DMS153 treated with DMSO at 0.1 percent for 48 hours (cell line): ENCODE results near the gene CCDC40.
"Not testable (repeated sequence)": the region's sequence is repeated elsewhere in the genome, so short reads cannot be mapped to it uniquely, and the experiment has no call there.

Source experiments
- DNase-seq: peaks from one replicate; lab custom pipeline; 2025; ENCODE audit not compliant: unreplicated experiment; lab: John Stamatoyannopoulos, UW

Gene CCDC40

GRCh38 chr17:80036715-80037477 is 454 bp downstream of the CCDC40 start:
- no peak for DNase-seq

GRCh38 chr17:80043963-80044362 is 7.5 kb downstream of the CCDC40 start:
- no peak for DNase-seq

GRCh38 chr17:80045703-80046102 is 9.3 kb downstream of the CCDC40 start:
- DNase-seq, result peak; percentile 43

GRCh38 chr17:80046709-80047108 is 10.3 kb downstream of the CCDC40 start:
- DNase-seq, result not testable (repeated sequence)

- peak; percentile 60 for DNase-seq
These were observed 10.7 kb downstream of the CCDC40 start for GRCh38 chr17:80047176-80047575.

GRCh38 chr17:80049986-80050385 is 13.5 kb downstream of the CCDC40 start:
- no peak for DNase-seq

GRCh38 chr17:80050706-80051105 is 14.3 kb downstream of the CCDC40 start:
- DNase-seq, result no peak

GRCh38 chr17:80051681-80052080 is 15.2 kb downstream of the CCDC40 start:
- DNase-seq, result no peak

GRCh38 chr17:80053102-80053501 is 16.7 kb downstream of the CCDC40 start:
- no peak for DNase-seq

- DNase-seq, result no peak
These were observed 19.2 kb downstream of the CCDC40 start for GRCh38 chr17:80055597-80055996.

GRCh38 chr17:80058311-80058955 is 22.0 kb downstream of the CCDC40 start:
- DNase-seq, result no peak

GRCh38 chr17:80060644-80061043 is 24.2 kb downstream of the CCDC40 start:
- no peak for DNase-seq

GRCh38 chr17:80061421-80061820 is 25.0 kb downstream of the CCDC40 start:
- no peak for DNase-seq

- DNase-seq, result no peak
These were observed 27.6 kb downstream of the CCDC40 start for GRCh38 chr17:80063830-80064585.

- DNase-seq, result no peak
These were observed 28.3 kb downstream of the CCDC40 start for GRCh38 chr17:80064696-80065095.

- DNase-seq, result no peak
These were observed 29.2 kb downstream of the CCDC40 start for GRCh38 chr17:80065478-80066170.

GRCh38 chr17:80067393-80067986 is 31.0 kb downstream of the CCDC40 start:
- no peak for DNase-seq

- no peak for DNase-seq
These were observed 32.1 kb downstream of the CCDC40 start for GRCh38 chr17:80068301-80069222.

- no peak for DNase-seq
These were observed 34.1 kb downstream of the CCDC40 start for GRCh38 chr17:80070375-80071115.
